GM10847 (cell line): ENCODE measurements around the gene COX19.

Source experiments
- POLR2A ChIP-seq: IDR thresholded peaks from 2 replicates; pipeline ENCODE4 v1.6.1; 2011; ENCODE audit not compliant: insufficient read length; ENCODE audit errors: extremely low read depth

COX19 gene

DNA sequence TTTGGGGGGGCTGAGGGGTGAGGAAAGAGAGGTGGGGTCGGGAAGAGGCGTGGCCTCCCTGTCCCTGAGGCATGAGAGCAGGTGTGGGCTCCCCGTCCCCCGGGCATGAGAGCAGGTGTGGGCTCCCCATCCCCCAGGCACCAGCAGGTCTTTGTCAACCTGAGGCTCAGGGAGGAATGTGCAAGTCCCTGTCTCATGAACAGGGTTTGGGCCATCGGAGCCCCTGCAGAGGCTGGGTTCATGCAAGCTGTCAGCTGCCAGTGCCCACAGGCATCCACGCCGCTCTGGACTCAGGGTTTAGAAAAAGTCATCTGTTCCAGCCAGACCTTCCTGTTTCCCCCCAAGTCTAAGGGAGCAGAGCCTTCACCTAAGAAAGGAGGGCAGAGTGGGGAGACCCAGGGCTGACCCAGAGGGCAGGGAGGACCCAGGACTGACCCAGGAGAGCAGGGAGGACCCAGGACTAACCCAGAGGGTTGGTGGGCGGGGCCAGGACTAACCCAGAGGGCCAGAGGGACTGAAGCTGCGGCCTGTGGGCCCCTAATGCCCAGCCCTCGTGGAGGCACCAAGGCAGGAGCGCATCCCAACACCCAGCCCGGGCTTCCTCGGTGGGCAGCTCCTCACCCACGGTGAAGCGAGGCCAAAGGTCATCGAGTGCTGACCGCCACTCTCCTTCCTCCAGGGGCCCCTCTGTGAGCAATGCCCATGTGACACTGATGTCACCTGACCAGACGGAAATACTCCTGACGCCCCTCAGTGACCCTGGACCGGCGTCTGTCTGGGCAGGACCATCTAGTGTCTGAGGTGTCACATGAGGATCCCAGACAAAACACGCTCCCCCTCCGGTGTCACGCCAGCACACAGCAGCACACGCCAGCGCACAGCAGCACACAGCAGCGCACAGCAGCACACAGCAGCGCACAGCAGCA lies 40.1 kb upstream of the COX19 start:
- TF ChIP-seq POLR2A = no peak

DNA sequence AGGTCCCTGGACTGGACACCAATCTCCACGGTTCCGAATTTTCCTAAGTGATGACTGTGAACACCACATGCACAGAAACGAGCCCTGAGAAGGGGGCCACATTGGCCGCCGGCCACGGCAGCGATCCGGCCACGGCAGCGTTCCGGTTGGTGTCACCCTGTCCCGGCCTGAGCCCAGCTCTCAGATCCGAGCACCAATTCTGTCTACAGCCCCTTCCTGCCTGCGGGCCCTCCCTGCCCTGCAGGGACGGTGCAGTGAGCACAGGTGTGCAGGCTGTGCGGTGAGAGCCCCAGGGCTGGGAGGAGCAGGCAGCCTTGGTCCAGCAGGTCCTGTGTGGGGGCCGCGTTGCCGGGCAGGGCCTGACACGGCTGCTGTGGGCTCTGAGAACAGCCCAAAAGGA lies 39.3 kb upstream of the COX19 start:
- no peak for TF ChIP-seq POLR2A

DNA sequence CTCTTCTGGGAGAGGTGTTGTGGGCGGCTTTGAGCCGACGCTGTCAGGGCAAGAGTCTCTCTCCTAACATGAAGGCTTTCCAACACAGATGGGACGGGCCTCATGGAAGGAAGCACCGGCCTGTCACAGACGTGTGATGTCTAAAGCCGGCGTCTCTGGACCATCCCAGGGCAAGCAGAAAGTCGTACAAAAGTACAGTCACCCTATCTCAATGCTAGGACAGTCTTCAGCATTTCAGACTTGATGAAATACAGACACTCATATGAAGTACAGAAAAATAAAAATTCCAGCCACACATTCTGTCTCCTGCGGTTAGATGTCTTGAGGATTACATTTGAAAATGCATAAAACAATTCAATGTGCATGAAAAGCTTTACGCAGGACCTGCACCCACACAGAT lies 38.2 kb upstream of the COX19 start:
- no peak for TF ChIP-seq POLR2A

DNA sequence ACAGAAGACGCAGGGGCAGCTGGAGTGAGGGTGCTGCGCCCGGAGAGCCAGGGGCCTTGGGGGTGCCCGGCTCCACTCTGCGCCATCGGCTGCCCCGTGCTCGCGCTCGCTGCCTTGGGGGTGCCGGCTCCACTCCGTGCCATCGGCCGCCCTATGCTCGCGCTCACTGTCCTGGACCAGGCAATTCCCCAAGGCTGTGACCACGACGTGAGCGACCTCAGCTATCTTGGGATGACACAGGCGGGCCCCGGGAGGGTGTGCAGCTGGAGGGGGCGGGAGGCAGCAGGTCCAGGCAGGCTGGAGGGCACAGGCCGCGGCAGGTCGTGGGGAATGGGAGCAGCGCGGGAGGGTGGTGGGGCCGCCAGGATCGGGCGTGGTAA lies 37.4 kb upstream of the COX19 start:
- no peak for TF ChIP-seq POLR2A

DNA sequence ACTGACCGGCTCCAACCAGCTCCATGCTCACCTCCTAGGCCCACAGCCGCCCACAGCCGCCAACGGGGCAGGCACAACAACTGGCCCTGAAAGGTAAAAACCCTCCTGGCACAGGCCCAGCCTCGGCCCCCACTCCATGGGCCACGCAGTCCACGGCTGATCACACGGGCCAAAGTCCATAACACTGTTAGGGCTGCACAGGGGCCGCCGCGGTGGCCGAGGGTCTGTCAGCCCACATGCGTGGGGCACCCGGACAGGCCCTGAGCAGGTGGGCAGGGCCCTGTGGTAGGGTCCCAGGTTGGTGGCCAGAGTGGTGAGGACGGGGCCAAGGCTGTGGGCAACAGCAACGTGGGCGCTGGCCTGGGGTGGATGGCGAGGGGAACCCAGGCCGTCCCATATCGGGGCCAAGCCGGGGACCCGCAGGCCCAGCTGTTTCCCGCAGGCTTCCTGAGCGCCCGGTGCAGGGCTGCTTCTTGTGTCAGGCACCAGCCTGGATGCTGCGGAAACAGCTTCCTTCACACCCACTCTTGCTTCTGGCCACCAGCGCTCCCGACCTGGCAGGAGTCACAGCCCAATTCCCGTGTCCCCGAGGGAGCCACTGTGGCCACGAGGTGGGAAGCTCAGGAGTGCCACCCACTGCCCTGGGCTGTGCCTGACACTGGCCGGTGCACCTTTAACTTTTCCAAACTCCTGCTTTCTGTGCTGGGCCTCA lies 36.8 kb upstream of the COX19 start:
- TF ChIP-seq POLR2A = no peak

DNA sequence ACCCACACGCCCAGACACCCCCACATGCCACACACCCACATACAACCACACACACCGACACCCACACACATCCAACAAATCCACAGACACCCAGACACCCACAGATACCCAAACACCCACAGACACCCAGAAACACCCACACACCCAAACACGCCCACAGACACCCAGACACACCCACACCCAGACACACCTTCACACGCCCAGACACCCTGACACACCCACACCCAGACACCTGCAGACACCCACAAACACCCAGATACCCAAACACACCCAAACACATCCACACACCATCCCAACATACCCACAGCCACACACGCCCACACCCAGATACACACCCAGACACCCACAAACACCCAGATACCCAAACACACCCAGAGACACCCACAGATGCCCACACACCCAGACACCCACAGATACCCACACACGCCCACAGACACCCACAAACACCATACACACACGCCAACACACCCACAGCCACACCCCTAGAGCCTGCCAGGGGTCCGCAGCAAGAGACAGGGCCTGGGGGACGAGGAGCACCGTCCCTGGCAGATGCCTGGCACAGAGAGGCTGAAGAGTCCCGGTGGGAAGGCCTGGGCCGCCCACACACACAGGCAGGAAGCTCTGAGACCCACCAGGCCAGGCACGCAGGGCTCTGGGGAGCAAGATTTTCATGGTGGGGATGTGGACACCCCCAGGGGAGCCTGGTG lies 36.1 kb upstream of the COX19 start:
- no peak for TF ChIP-seq POLR2A

DNA sequence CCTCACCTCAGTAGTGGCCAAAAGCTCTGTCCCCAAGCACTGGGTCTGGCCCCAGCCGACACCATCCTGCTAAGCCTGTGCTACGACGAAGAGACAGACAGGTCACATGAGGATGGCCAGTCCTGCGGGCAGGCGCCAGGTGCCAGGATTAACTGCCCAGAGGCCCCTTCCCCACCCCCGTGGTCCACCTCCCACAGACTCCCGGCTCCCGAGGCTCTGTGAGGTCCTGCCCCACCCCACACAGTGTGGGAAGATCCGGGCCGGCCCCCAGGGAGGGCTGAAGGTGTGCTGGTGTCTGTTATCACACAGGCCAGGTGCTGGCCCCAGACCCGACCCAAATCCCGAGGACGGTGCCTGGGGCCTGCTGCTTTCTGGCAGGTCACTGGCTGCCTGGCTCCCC lies 34.9 kb upstream of the COX19 start:
- TF ChIP-seq POLR2A = no peak

DNA sequence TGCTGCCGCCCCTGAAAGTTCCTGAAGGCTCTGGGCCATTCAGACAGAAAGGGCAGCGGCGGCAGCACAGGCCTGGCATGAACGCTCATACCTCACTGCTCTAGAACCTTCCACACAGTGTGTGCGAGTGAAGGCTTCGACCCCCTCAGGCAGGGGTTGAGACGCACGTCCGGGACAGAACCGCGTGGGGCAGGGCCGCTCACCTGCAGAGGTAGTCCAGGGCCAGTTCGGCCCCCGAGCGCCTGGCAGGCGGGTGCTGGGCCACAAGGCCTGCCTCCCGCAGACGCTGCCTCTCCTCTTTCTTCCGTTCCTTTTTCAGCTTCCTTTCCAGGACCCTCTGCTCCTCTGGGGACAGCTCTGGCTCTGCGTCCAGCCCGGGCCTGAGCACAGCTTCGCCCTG lies 34.4 kb upstream of the COX19 start:
- TF ChIP-seq POLR2A = no peak

DNA sequence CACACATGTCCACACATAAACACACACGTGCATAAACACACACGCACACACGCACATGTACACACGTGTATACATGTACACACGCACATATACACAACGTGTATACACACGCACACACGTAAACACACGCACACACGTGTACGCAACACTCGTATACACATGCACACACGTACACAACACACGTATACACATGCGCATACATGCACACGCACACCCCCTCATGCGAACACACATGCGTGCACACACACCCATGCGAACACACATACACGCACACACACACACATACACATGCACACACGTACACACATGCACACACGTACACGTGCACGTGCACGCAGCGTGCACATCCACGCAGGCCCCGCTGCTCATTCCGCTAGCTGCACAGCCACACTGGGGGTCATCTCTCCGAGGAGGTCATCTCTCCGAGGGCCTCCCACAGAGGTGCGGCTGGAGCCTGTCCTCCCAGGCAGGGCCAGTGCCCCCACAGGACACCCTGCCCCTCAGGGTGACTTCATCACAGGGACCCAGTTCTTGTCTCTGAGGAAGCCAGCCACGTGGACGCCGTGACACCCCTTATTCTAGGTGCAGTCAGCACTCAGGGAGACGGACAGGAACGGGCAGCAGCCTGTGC lies 33.5 kb upstream of the COX19 start:
- TF ChIP-seq POLR2A = no peak

DNA sequence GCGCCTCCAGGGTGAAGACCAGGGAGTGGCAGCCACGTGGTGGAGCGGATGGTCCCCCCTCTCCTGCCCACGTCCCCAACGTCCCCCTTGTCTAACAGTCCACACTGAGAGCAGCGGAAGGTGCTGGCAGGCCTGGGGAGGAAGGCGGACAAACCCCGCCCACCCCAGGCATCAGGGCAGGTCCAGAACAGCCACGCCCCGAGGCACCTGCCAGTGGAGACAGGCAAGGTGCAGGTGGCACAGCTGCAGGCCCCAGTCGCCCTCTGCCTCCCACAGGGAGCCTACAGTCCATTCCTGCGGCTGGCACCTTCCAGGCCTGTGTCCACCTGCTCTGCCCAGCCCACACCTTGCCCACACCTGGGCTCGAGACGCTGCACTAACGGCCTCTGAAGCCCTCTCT lies 32.6 kb upstream of the COX19 start:
- TF ChIP-seq POLR2A = no peak

DNA sequence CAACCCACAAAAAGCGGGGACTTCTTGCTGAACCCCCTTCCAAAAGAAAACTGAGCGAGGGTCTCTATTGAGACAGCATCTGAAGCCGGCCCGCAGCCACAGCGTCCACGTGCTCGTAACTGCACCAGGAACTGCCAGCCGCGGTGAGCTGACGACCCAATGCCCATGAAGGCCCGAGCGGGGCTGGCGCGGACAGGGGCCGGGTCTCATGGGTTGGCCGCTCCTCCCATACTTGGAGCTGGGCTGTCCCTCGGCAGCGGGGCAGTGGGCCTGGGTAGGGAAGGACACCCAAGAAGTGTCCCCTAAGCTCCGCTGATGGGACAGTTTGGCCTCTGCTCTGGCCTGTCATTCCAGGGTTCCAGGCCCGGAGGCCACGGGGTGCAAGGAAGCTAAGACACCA lies 30.0 kb upstream of the COX19 start:
- no peak for TF ChIP-seq POLR2A

DNA sequence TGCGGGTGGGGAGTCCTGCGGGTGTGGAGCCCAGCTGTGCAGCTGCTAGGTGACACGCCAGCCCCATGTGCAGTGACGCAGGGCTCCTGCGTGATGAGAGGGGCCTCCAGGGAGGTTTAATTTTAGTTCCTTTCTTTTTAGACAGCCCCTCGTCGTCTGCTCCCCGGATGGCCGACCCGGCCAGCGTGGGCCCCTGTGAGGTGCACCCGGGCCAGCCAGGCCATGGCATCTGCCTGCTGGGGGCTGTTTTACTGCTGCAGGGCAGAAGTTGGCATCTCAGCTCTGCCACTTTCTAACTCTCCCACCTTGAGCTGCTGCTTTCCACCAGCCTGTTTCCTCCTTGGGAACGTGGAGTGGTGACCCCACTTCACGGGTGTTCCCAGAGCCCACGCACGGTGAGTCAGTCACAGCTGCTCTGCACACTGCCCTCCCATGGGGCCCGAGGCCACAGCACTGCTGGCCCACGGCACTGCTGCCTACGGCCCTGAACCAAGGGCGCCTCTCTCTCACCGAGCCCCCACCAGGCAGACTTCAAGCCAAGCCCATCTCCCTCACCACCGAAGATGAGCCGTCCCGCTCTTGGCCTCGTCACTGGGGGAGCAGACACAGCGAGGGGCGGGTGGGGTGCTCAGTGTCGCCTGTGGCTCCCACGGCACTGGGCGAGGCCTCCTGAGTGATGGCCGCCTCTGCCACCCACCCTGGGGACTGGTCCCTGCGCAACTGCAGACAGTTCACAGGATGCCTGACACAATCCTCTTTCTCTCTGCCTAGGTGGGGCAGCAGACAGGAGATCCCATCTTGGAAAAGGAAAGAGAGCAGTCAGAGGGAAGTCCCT lies 28.9 kb upstream of the COX19 start:
- TF ChIP-seq POLR2A = no peak

DNA sequence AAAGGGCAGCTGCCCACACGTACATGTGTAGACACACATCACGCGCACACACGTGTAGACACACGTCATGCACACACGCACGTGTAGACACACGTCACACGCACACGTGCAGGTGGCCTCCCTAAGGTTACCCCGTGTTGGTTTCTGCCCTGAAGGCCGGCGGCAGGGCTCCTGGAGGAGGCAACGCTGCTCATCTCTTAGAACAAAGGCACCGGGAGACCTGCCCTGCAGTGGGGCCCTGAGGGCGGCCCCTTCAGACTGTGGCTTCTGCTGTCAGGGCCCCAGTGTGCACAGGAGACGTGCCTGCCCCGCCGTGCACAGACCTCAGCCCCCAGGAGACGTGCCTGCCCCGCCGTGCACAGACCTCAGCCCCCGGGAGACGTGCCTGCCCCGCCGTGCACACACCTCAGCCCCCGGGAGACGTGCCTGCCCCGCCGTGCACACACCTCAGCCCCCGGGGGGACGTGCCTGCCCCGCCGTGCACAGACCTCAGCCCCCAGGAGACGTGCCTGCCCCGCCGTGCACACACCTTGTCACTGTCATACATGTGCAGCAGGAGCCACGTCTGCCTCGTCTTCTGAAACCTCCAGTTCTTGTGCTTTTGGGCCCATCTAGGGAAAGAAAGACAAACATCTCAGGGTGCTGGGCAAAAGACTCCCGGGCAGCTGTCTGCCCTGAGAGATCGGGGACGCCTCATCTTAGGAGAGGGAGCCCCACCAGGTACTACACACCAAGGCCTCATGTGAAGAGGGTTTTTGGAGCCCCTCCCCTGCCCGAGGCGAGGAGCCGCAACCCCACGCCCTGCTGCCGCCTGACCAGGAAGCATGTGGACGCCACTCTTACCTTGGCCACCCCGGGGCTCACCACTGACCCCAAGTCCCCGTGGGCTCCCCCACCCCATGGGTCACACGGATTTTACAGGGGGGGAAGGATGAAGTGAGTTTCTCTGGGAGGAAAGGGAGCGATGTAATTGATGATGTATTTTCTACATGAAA lies 24.9 kb upstream of the COX19 start:
- no peak for TF ChIP-seq POLR2A
